Sigmoid colon (tissue), 4 donors: ENCODE data around the gene CDC14A.

ENCODE experiments used
- POLR2AphosphoS5 ChIP-seq, 4 donors: sonication (generic); formaldehyde crosslinking; IDR thresholded peaks; one replicate each; pipeline ENCODE4 v1.6.1; 2017; ENCODE audit warnings: antibody characterized with exemption in 4 of 4
- TF ChIP-seq, protein P1 (sequence below), 4 experiments: fragments of 450-650 bp in 3 of 4; fragments of 200-600 bp in 1 of 4; IDR thresholded peaks; one replicate each; pipeline ENCODE4 v1.5.1; 2016 to 2019; ENCODE audit warnings: antibody characterized with exemption in 4 of 4, mild to moderate bottlenecking in 3 of 4, moderate library complexity in 2 of 4

DNA sequence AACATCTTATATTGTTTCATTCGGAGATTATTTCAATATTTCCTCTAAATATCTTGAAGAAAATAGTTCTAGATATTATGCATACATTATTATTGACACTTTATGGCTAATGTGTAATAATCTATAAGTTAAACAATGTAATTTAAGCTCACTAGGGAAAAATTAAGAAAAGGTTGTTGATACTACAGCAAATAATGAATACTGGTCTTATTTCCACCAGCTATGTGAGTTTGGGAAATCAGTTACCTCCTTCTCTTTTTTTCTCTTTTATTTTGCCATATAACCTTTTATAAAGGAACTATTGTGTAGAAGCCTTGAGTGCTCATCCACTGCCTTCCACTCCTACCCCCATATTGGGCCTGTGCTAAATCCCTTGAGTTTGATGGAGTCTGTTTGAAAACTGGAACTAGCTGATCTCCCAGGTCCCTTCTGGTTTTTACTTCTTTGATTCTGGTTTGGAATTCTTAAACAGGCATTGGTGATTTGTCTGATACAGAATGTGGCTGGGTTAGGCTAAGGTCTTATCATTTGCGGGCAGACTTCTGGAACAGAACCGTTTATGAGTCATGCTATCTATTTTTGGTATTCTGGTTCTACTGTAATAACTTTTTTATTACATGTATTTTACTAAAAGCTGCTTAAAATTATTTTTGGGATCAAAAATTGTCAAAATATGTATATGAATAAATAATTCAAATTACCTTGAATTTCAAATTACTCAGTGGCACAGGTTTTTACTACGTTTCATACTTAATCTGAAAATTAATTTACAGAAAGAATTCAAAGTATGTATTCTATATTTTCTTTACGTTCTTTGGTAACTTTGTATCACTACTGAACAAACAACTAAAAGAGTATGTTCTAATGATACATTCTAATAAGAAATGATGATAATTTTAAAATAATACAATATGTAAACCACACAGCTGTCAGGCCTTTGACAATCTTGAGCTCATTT lies 5.0 kb upstream of the CDC14A start:
- TF ChIP-seq, protein P1, sequence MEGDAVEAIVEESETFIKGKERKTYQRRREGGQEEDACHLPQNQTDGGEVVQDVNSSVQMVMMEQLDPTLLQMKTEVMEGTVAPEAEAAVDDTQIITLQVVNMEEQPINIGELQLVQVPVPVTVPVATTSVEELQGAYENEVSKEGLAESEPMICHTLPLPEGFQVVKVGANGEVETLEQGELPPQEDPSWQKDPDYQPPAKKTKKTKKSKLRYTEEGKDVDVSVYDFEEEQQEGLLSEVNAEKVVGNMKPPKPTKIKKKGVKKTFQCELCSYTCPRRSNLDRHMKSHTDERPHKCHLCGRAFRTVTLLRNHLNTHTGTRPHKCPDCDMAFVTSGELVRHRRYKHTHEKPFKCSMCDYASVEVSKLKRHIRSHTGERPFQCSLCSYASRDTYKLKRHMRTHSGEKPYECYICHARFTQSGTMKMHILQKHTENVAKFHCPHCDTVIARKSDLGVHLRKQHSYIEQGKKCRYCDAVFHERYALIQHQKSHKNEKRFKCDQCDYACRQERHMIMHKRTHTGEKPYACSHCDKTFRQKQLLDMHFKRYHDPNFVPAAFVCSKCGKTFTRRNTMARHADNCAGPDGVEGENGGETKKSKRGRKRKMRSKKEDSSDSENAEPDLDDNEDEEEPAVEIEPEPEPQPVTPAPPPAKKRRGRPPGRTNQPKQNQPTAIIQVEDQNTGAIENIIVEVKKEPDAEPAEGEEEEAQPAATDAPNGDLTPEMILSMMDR (IDR thresholded peaks at IDR 0.05), result no peak
- no peak for TF ChIP-seq POLR2AphosphoS5 (IDR thresholded peaks at IDR 0.05)
